ENCODE measurements around the gene PANK2.

The PANK2 gene

GRCh38 chr20:3931664-3932063 is 42.5 kb downstream of the PANK2 start:
- TF ChIP-seq ZFX (IDR thresholded peaks at IDR 0.05; ENCODE audit: borderline replicate concordance): no peak
- no peak for TF ChIP-seq CTCF (IDR thresholded peaks at IDR 0.05)
- no peak overlapping the region for H3K27ac ChIP-seq

- TF ChIP-seq ZFX (IDR thresholded peaks at IDR 0.05; ENCODE audit: borderline replicate concordance): no peak
- no peak for TF ChIP-seq CTCF (IDR thresholded peaks at IDR 0.05)
- no peak overlapping the region for H3K27ac ChIP-seq
Observed at GRCh38 chr20:3932277-3932676, 43.1 kb downstream of the PANK2 start.

- no peak overlapping the region for H3K27ac ChIP-seq
- TF ChIP-seq ZFX (IDR thresholded peaks at IDR 0.05; ENCODE audit: borderline replicate concordance) (no peak), CTCF (IDR thresholded peaks at IDR 0.05) (no peak)
Observed at GRCh38 chr20:3932681-3933080, 43.5 kb downstream of the PANK2 start.

- no peak overlapping the region for H3K27ac ChIP-seq
Observed at GRCh38 chr20:3933218-3933617, 44.0 kb downstream of the PANK2 start.

GRCh38 chr20:3934624-3935023 is 45.4 kb downstream of the PANK2 start:
- no peak overlapping the region for H3K27ac ChIP-seq
- TF ChIP-seq CTCF (IDR thresholded peaks at IDR 0.05): no peak
- no peak for TF ChIP-seq ZFX (IDR thresholded peaks at IDR 0.05; ENCODE audit: borderline replicate concordance)

More at GRCh38 chr20:3933218-3933617, 44.0 kb downstream of the PANK2 start:
- TF ChIP-seq ZFX (IDR thresholded peaks at IDR 0.05; ENCODE audit: borderline replicate concordance): no peak
- no peak for TF ChIP-seq CTCF (IDR thresholded peaks at IDR 0.05)

- TF ChIP-seq CTCF (IDR thresholded peaks at IDR 0.05): no peak
- TF ChIP-seq ZFX (IDR thresholded peaks at IDR 0.05; ENCODE audit: borderline replicate concordance): no peak
- peak overlapping the region; percentile 26; the same call in 1 of the 2 replicates for H3K27ac ChIP-seq
Observed at GRCh38 chr20:3935295-3935955, 46.2 kb downstream of the PANK2 start.

GRCh38 chr20:3935956-3936340 is 46.8 kb downstream of the PANK2 start:
- TF ChIP-seq CTCF (IDR thresholded peaks at IDR 0.05) (no peak), ZFX (IDR thresholded peaks at IDR 0.05; ENCODE audit: borderline replicate concordance) (no peak)
- H3K27ac ChIP-seq: peak overlapping the region; percentile 26; the same call in 1 of the 2 replicates

Data from 22Rv1 (cell line).